ENCODE results near the gene SMYD3. TPM values are rescaled to one million over a fixed set of nuclear protein-coding genes. Genes with fewer than 3 reads are reported as not detected.

Gene SMYD3
- polyA plus RNA-seq, 1 donor: 25.2 TPM

GRCh38 chr1:246069581-246069980, 437.5 kb downstream of the SMYD3 start:
- DNase-seq: no peak

- DNase-seq: no peak
These were observed 438.2 kb downstream of the SMYD3 start for GRCh38 chr1:246068619-246069509.

DNA sequence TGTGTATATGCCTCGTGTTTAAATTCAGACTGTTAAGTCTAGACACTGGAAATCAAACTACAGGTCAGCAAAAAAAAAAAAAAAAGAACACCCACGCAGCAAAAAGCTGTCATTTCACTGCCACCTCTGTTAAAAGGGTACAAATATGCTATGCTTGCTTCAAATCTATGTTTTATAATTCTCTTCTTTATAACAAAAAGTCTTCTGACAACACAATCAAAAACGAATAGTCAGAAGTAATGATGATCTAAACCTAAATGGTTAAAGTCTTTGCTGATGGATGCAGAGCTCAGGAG, 438.9 kb downstream of the SMYD3 start:
- DNase-seq: no peak

- DNase-seq: no peak
These were observed 439.5 kb downstream of the SMYD3 start for GRCh38 chr1:246067432-246068216.

DNA sequence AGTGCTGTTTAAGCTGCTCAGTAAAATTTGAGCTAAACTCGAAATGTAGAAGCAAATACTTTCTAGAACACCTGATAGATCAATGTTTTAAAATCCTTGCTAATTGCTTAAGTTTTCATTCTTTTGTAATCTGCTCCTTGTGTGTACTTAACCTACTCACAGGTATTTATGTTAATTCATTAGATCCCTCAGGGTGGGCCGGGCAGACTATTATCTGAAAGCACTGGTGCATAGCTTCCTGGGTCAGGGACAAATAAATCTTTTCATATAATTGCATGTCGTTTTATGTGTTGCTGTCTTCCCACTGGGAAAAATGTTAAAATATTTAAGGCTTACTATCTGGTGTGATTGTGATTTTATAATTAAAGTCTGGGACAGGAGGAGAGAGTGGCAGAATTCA, 440.5 kb downstream of the SMYD3 start:
- no peak for DNase-seq

GRCh38 chr1:246065592-246065991, 441.5 kb downstream of the SMYD3 start:
- DNase-seq: no peak

DNA sequence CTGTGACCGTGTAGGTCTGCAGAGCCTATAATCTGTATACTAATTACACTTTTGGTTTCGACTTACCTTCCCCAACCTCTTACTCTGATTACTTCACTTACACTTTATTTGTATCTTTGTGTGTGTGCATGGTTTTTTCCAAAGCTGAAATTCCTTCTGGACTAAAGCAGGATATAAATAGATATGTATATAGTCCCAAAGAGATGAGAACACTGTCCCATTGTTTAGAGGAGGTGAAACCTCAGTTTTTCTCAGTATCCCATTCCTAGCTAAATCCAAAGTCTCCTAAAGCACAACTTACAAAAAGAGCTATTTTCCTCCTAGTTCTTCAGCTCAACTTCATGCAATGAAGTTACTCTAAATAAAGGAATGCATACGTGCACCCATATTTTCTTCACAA, 442.2 kb downstream of the SMYD3 start:
- no peak for DNase-seq

DNA sequence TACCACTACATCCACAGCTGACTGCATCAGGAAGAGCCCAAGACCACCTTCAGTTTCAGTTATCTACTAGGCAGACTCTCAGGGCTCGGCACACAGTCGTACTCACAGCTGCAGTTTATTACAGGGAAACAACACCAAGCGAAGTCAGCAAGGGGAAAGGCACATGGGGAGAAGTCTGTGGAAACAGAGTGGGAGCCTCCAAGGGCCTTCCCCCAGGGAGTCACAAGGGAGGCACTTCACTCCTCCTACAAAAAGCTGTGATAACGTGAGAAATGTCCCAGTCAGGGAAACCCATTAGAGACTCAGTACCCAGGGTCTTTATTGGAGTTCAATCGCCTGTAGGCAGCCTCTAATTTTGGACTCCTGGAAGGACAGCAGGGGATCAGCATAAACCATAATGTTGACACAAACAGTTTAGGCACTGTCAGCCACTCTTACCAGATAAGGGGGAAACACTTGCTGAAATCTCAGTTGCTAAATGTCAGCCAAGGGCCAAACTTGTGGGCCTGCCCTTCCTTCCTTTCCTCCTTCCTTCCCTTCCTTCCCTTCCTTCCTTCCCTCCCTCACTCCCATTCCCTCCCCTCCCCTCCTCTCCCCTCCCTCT, 444.0 kb downstream of the SMYD3 start:
- no peak for DNase-seq

GRCh38 chr1:246058466-246058865, 448.6 kb downstream of the SMYD3 start:
- DNase-seq: no peak

DNA sequence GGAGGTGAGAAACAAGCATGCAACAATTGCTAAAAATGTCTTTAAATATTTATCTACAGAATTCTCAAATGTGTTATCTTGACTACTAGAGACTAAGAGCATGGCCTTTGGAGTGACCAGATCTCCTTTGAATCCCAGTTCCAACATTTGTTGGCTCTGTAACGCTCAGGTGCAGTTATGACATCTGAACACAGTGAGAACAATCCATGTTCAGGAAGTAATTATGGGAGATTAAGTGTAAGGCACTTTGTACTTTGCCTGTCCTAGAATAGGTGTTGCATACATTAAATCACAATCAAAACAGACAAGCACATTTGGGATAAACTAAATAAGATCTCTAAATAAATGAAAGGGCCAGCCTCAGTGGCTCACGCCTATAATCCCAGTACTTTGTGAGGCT, 454.5 kb downstream of the SMYD3 start:
- no peak for DNase-seq

GRCh38 chr1:246051909-246052518, 455.1 kb downstream of the SMYD3 start:
- DNase-seq: no peak

GRCh38 chr1:246048693-246049092, 458.4 kb downstream of the SMYD3 start:
- DNase-seq: no peak

GRCh38 chr1:246043556-246043955, 463.5 kb downstream of the SMYD3 start:
- no peak for DNase-seq

GRCh38 chr1:246041360-246041759, 465.7 kb downstream of the SMYD3 start:
- DNase-seq: no peak

- DNase-seq: no peak
These were observed 466.7 kb downstream of the SMYD3 start for GRCh38 chr1:246040200-246040890.

DNA sequence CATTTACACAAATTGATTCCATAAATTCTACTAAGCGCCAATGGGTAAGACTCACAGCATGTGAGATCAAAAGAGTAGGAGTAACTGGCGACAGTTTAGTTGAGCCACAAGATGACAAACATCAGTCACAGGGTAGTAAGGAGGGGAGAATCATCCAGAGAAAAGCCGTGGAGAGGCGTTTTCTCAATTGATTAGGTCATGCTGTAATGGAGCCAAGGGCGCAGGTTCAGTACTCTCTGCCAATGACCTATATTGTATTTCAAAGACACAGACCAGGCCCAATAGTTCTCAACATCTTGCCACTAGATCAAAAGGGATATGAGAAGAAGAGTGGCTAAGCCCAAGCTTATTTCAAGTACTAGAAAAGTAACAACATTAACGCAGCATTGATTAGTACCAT, 467.5 kb downstream of the SMYD3 start:
- DNase-seq: no peak

DNA sequence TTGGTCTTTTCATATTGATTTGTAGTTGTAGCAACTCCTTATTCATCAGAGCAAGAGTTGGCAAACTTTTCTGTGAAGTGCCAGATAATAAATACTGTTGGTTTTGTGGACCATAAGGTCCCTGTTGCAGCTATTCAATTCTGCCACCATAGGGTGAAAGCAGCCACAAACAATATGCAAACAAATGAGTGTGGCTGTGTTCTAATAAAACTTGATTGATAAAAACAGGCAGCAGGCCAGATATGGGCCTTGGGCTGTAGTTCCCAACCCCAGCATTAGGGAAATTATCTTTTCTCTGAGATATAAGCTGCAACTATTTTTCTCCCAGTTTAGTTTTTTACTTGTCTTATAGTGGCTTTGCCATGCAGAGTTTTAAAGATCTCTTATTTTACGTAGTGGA, 469.2 kb downstream of the SMYD3 start:
- DNase-seq: no peak

- DNase-seq: no peak
These were observed 470.9 kb downstream of the SMYD3 start for GRCh38 chr1:246036175-246036574.

DNA sequence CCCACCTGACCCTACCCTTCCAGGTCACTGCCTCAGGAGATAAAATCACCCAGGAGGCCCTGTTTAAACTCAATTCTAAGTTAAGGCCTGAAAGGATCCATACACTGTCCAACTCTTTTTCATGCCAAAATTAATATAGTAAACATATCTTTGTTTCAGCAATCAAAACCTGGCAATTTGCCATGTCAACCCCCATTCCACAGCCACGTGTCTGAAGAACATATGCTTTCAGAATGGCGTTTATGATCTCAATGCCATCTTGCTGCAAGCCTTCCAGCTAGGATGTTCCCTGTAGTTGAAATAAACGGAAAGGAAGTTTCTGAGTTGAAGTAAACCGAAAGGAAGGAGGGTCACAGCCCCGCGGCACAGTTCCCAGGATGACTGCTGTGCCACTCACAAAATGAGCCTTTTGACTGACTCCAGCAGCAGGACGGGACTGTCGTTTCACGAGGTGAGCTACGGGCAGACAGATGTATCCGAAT, 472.0 kb downstream of the SMYD3 start:
- no peak for DNase-seq

GRCh38 chr1:246034630-246035029, 472.4 kb downstream of the SMYD3 start:
- DNase-seq: no peak

DNA sequence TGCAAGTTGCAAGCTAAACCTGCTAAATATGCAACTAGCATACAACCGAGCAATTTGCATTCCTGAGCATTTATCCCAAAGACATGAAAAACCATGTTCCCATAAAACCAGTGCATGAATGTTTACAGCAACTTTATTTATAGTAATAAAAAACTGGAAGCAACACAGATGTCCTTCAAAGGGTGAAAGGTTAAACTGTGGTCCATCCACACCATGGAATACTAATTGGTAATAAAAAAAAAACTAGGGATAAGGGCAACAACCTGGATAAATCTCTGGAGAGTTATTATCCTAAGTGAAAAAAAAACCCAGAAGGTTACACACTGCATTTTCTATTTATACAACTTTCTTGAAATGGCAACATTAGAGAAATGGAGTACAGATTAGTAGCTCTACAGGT, 474.1 kb downstream of the SMYD3 start:
- DNase-seq: no peak

DNA sequence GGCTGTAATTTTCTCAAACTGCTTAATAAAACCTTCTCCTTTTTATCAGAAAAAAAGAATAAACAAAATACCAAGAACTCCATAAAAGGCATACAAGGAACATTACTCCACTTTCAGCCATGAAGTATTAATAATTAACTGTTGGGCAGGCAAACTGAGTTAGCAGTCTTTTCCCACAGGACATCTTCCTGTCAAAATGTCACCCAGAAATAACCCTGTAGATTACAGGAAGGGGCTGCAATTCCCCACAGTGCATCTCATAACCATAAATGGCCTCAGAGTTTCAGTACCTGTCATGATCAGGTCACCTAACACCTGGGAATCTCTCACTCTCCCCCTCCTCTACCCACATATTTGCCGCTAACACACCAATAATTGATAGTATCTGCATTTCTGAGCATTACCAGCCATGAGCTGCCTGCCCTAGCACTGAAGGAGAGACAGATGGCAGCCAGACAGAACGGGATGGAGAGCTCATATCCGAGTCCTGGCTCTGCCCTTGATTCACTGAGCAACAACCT, 475.0 kb downstream of the SMYD3 start:
- no peak for DNase-seq
